DMS53 (cell line): ENCODE data around the gene TDRD7.

ENCODE experiments used
- DNase-seq: peaks from one replicate; lab custom pipeline; 2025; lab: John Stamatoyannopoulos, UW

The TDRD7 gene

GRCh38 chr9:97387936-97388684 lies 23.8 kb upstream of the TDRD7 start:
- peak; percentile 82 for DNase-seq

- DNase-seq = peak; percentile 49
Measured at GRCh38 chr9:97388721-97389238, 23.1 kb upstream of the TDRD7 start.

- DNase-seq = no peak
Measured at GRCh38 chr9:97389249-97389648, 22.6 kb upstream of the TDRD7 start.

GRCh38 chr9:97390791-97391406 lies 21.0 kb upstream of the TDRD7 start:
- no peak for DNase-seq

- peak; percentile 65 for DNase-seq
Measured at GRCh38 chr9:97394881-97395280, 17.0 kb upstream of the TDRD7 start.

GRCh38 chr9:97395745-97396144 lies 16.2 kb upstream of the TDRD7 start:
- no peak for DNase-seq

- DNase-seq = no peak
Measured at GRCh38 chr9:97396256-97396655, 15.6 kb upstream of the TDRD7 start.

GRCh38 chr9:97397220-97397619 lies 14.7 kb upstream of the TDRD7 start:
- peak; percentile 5 for DNase-seq

GRCh38 chr9:97398999-97399758 lies 12.7 kb upstream of the TDRD7 start:
- peak; percentile 90 for DNase-seq

GRCh38 chr9:97403746-97404316 lies 8.1 kb upstream of the TDRD7 start:
- no peak for DNase-seq

- DNase-seq = no peak
Measured at GRCh38 chr9:97405551-97405950, 6.3 kb upstream of the TDRD7 start.

GRCh38 chr9:97406620-97407177 lies 5.2 kb upstream of the TDRD7 start:
- peak; percentile 69 for DNase-seq

GRCh38 chr9:97408562-97408961 lies 3.3 kb upstream of the TDRD7 start:
- no peak for DNase-seq

- DNase-seq = no peak
Measured at GRCh38 chr9:97411440-97411788, 482 bp upstream of the TDRD7 start.

GRCh38 chr9:97412626-97413385 lies 910 bp downstream of the TDRD7 start:
- DNase-seq = peak; percentile 60

- no peak for DNase-seq
Measured at GRCh38 chr9:97413462-97413861, 1.6 kb downstream of the TDRD7 start.

GRCh38 chr9:97415146-97415545 lies 3.2 kb downstream of the TDRD7 start:
- DNase-seq = no peak

- no peak for DNase-seq
Measured at GRCh38 chr9:97418880-97419279, 7.0 kb downstream of the TDRD7 start.

GRCh38 chr9:97419309-97419867 lies 7.5 kb downstream of the TDRD7 start:
- DNase-seq = peak; percentile 2

GRCh38 chr9:97425336-97425972 lies 13.6 kb downstream of the TDRD7 start:
- DNase-seq = peak; percentile 87

GRCh38 chr9:97425973-97426336 lies 14.1 kb downstream of the TDRD7 start:
- DNase-seq = peak; percentile 68
